Type B pancreatic cell (in vitro differentiated cells): ENCODE data around the gene GP9. TPM values are rescaled to one million over a fixed set of nuclear protein-coding genes. Genes with fewer than 3 reads are reported as not detected.

Source experiments
- DNase-seq: peaks from one replicate; pipeline ENCODE4 v3.0.0; 2021; ENCODE audit warnings: mixed read lengths; ENCODE audit not compliant: unreplicated experiment; ENCODE audit errors: extremely low spot score
- H3K27ac Mint-ChIP-seq: 2 replicates; pipeline ENCODE4 v1.8.0; 2021; ENCODE audit warnings: mild to moderate bottlenecking, mixed read lengths
- H3K27me3 Mint-ChIP-seq: 2 replicates; pipeline ENCODE4 v1.8.0; 2021; ENCODE audit warnings: mixed read lengths
- H3K36me3 Mint-ChIP-seq: 2 replicates; pipeline ENCODE4 v1.8.0; 2021; ENCODE audit warnings: mixed read lengths
- H3K4me1 Mint-ChIP-seq: one replicate; pipeline ENCODE4 v1.8.0; 2021; ENCODE audit warnings: mixed read lengths; ENCODE audit not compliant: unreplicated experiment
- H3K4me3 Mint-ChIP-seq: 2 replicates; pipeline ENCODE4 v1.8.0; 2021; ENCODE audit warnings: mild to moderate bottlenecking, mixed read lengths
- H3K9me3 Mint-ChIP-seq: 2 replicates; pipeline ENCODE4 v1.8.0; 2021; ENCODE audit warnings: mixed read lengths
- total RNA-seq: library from RNA; stranded (reverse); gene quantifications from 2 replicates; pipeline ENCODE4 v1.2.1, GENCODE V29; 2021; ENCODE audit warnings: low replicate concordance
- TF ChIP-seq, protein P1 (sequence below): fragments of 200-600 bp; sonication (generic); conservative IDR thresholded peaks from 2 replicates; pipeline ENCODE4 v1.5.0; 2021; ENCODE audit warnings: antibody characterized with exemption, mild to moderate bottlenecking

The GP9 gene
- total RNA-seq, 1 donor from 2014 or later, result not detected

DNA sequence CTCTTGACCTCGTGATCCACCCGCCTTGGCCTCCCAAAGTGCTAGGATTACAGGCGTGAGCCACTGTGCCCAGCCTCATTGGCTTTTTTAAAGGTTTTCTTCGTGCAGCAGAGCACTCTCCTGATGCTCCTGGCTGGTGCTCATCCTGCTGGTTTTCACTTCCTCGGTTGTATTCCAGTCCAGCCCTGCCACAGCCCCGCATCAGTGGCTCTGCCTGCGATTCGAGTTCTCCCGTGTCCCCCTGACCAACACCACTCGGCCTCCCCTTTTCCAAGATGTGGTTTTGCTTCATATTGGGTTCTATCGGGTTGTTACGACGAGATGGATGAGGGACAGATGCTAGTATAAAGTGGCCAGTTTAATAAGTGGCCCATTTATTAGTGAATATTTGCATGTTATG, 31.7 kb upstream of the GP9 start:
- Mint-ChIP-seq H3K36me3 (no peaks in the 10 kb centered on the region), H3K4me1 (peaks cover 8% of the 10 kb centered on the region), H3K27me3 (peaks cover 9% of the 10 kb centered on the region), H3K4me3 (no peak overlapping the region), H3K9me3 (no peaks in the 10 kb centered on the region), H3K27ac (no peak overlapping the region)
- no peak for DNase-seq
- TF ChIP-seq, protein P1, sequence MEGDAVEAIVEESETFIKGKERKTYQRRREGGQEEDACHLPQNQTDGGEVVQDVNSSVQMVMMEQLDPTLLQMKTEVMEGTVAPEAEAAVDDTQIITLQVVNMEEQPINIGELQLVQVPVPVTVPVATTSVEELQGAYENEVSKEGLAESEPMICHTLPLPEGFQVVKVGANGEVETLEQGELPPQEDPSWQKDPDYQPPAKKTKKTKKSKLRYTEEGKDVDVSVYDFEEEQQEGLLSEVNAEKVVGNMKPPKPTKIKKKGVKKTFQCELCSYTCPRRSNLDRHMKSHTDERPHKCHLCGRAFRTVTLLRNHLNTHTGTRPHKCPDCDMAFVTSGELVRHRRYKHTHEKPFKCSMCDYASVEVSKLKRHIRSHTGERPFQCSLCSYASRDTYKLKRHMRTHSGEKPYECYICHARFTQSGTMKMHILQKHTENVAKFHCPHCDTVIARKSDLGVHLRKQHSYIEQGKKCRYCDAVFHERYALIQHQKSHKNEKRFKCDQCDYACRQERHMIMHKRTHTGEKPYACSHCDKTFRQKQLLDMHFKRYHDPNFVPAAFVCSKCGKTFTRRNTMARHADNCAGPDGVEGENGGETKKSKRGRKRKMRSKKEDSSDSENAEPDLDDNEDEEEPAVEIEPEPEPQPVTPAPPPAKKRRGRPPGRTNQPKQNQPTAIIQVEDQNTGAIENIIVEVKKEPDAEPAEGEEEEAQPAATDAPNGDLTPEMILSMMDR, result no peak

DNA sequence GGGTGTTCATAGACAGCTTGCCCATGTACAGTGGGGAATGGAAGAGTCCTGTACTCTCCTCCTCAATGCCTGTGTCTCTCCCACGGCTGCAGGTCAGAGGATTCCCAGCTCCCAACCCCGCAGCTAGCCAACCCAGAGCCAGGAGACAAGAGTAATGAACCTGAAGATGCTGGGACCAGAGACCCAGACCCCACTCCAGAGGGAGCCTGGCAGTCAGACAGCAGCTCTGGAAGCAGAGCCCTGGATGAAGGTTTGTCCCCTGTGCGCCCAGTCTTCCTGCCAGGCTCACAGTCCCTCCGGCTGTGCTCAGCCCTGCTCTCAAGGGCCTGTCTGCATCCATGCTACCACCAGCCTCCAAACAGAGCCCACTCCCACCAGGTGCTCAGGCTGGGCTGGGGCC, 30.0 kb upstream of the GP9 start:
- Mint-ChIP-seq H3K4me3 (no peak overlapping the region), H3K27me3 (peaks cover 8% of the 10 kb centered on the region), H3K4me1 (peaks cover 8% of the 10 kb centered on the region), H3K27ac (no peak overlapping the region), H3K36me3 (no peaks in the 10 kb centered on the region), H3K9me3 (no peaks in the 10 kb centered on the region)
- no peak for DNase-seq
- TF ChIP-seq, protein P1, result no peak

GRCh38 chr3:129031476-129032215, 28.9 kb upstream of the GP9 start:
- Mint-ChIP-seq H3K27ac (no peak overlapping the region), H3K36me3 (no peaks in the 10 kb centered on the region), H3K4me3 (no peak overlapping the region), H3K27me3 (no peaks in the 10 kb centered on the region), H3K9me3 (no peaks in the 10 kb centered on the region), H3K4me1 (peaks cover 1% of the 10 kb centered on the region)
- no peak for DNase-seq
- TF ChIP-seq, protein P1, result no peak

- Mint-ChIP-seq H3K27me3 (no peaks in the 10 kb centered on the region), H3K27ac (no peak overlapping the region), H3K4me3 (no peak overlapping the region), H3K9me3 (no peaks in the 10 kb centered on the region), H3K4me1 (no peaks in the 10 kb centered on the region), H3K36me3 (no peaks in the 10 kb centered on the region)
- DNase-seq, result no peak
- TF ChIP-seq, protein P1, result no peak
Observed at GRCh38 chr3:129032716-129033115, 27.9 kb upstream of the GP9 start.

GRCh38 chr3:129033151-129033550, 27.4 kb upstream of the GP9 start:
- H3K27ac Mint-ChIP-seq, result no peak overlapping the region
- DNase-seq, result no peak
- TF ChIP-seq, protein P1, result no peak
- H3K36me3 Mint-ChIP-seq, result no peaks in the 10 kb centered on the region
- no peaks in the 10 kb centered on the region for H3K4me1 Mint-ChIP-seq
- no peaks in the 10 kb centered on the region for H3K27me3 Mint-ChIP-seq
- no peaks in the 10 kb centered on the region for H3K9me3 Mint-ChIP-seq
- H3K4me3 Mint-ChIP-seq, result no peak overlapping the region
